ENCODE results near the gene VPS13C. TPM values are rescaled to one million over a fixed set of nuclear protein-coding genes. Genes with fewer than 3 reads are reported as not detected.

VPS13C gene
- polyA plus RNA-seq, 2 of the 4 experiments (the other 2 are of a cell fraction) = 13.2 to 26.5 TPM

GRCh38 chr15:61943992-61944391, 116.3 kb downstream of the VPS13C start:
- Histone ChIP-seq H3K4me1 (no peaks in the 10 kb centered on the region), H3K27ac (no peak overlapping the region)

GRCh38 chr15:61938249-61938648, 122.0 kb downstream of the VPS13C start:
- ChIA-PET CTCF (interaction anchor here (1.6 kb wide), 1 partner anchor 9 kb away, joined by 4 read pairs; no protein-coding TSS in a partner anchor), POLR2A (no interaction called here)
- DNase-seq (ENCODE audit: low read depth in 1 of 2, low spot score in 1 of 2) (no peak), FAIRE-seq (no peak), ATAC-seq (no peak)
- Histone ChIP-seq H3K4me2 (no peak overlapping the region), H3K4me1 (no peaks in the 10 kb centered on the region), H3K27ac (no peak overlapping the region), H3K9me3 (no peaks in the 10 kb centered on the region), H3K4me3 (no peak overlapping the region)
- no peak for TF ChIP-seq HDAC2 (IDR thresholded peaks at IDR 0.05)
- no peak for TF ChIP-seq HEYL (CRISPR knock-in tag; IDR thresholded peaks at IDR 0.05)
- WGBS (ENCODE audit: missing lambda C conversion rate) = 91% methylated on average over 1 of the region's 1 CpG

More at GRCh38 chr15:61943992-61944391, 116.3 kb downstream of the VPS13C start:
- FAIRE-seq (peak; percentile 39), ATAC-seq (no peak), DNase-seq (ENCODE audit: low read depth in 1 of 2, low spot score in 1 of 2) (no peak)
- no peak for TF ChIP-seq POLR2A (IDR thresholded peaks at IDR 0.05; ENCODE audit: low read length)
- no peak for TF ChIP-seq BHLHE40 (IDR thresholded peaks at IDR 0.05; ENCODE audit: low read depth, low read length)
- TF ChIP-seq HMGXB4 (CRISPR knock-in tag; IDR thresholded peaks at IDR 0.05; ENCODE audit: borderline replicate concordance) = no peak
- TF ChIP-seq REST (IDR thresholded peaks at IDR 0.05) = no peak
- no peak for TF ChIP-seq SMC3 (IDR thresholded peaks at IDR 0.05)
- no peak for TF ChIP-seq RAD21 (conservative IDR thresholded peaks at IDR 0.05 in 1 of 2, IDR thresholded peaks at IDR 0.05 in 1 of 2)
- TF ChIP-seq JUNB (IDR thresholded peaks at IDR 0.05) = no peak
- Histone ChIP-seq H3K4me2 (no peak overlapping the region), H3K4me3 (no peak overlapping the region), H3K9me3 (no peaks in the 10 kb centered on the region; the same call in 2 of the 3 replicates)
- ChIA-PET POLR2A (no interaction called here), CTCF (no interaction called here)
- WGBS (ENCODE audit: missing lambda C conversion rate) = 88% methylated on average over 2 of the region's 2 CpGs

DNA sequence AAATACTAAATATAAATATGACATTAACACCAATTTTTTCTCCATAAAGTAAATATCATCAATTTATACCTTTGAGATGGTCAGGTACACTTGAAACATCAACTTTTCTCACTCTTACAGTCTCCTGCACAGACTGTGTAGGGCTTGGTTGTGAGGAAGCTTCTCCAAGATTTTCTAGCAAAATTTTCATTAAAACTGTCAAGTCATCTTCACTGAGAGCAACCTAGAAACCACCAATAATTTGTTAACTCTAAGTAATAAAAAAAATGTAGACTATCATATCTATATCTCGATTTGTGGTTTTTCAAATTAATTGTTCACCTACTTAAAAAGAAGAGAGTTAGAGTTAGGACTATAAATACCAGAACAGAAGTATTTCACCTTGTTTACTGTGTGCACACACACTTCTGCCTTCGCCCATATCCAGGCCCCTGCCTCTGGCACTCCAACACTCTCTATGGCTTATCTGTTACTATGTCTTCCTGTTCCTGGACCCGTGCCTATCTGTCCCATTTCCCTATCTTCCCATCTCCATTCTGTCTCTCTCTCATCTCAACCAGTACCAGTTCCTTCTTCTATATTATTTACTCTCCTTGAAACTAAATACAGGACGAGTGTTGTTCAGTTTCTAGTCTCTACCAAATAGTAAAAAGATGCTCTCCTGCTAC, 123.6 kb downstream of the VPS13C start:
- H3K4me1 ChIP-seq = no peaks in the 10 kb centered on the region
- no peak overlapping the region for H3K27ac ChIP-seq
- FAIRE-seq (no peak), DNase-seq (ENCODE audit: low read depth in 1 of 2, low spot score in 1 of 2) (no peak), ATAC-seq (peak in 1 of 2 experiments; percentile 35; a peak in 1 of 6 replicates)
- ChIA-PET CTCF (interaction anchor here (1.6 kb wide), 1 partner anchor 370 kb away, joined by 4 read pairs; no protein-coding TSS in a partner anchor), POLR2A (no interaction called here)
- no peaks in the 10 kb centered on the region for H3K9me3 ChIP-seq
- 70% methylated on average over 4 of the region's 4 CpGs for WGBS (ENCODE audit: missing lambda C conversion rate)
- H3K4me3 ChIP-seq = no peak overlapping the region
- TF ChIP-seq PHF8 (IDR thresholded peaks at IDR 0.05; ENCODE audit: borderline replicate concordance, low read depth) (no peak), NFE2L2 (conservative IDR thresholded peaks at IDR 0.05; ENCODE audit: low read length) (peak; percentile 61; the same call in 1 of the 2 replicates), MAFK (IDR thresholded peaks at IDR 0.05; ENCODE audit: partially characterized antibody) (peak; percentile 61)
- no peak overlapping the region for H3K4me2 ChIP-seq

DNA sequence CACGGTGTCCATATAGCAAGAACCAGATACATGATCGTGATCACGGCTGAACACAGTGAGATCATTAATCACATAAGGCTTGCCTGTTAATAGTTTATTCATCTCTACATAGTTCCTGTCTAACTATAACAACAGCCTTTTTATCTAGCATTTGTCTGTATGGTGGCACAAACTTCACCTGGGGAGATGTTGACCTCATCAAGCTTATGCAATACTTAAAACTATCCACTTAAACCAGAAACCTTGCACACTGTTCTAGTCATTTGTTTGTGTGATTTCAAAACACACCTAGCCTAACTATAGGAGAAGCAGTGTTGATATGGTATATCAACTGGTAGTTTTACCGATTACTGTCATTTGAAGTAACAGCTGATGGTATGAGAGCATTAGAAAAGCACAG, 124.8 kb downstream of the VPS13C start:
- Histone ChIP-seq H3K9me3 (no peaks in the 10 kb centered on the region), H3K27ac (no peak overlapping the region), H3K4me3 (no peak overlapping the region), H3K4me1 (no peaks in the 10 kb centered on the region), H3K4me2 (no peak overlapping the region)
- POLR2A ChIA-PET = no interaction called here
- no peak for DNase-seq (ENCODE audit: low read depth in 1 of 2, low spot score in 1 of 2)
- FAIRE-seq = peak; percentile 28
- 91% methylated on average over 4 of the region's 4 CpGs for WGBS (ENCODE audit: missing lambda C conversion rate)
- CTCF ChIA-PET = interaction anchor here (1.6 kb wide), 1 partner anchor 371 kb away, joined by 4 read pairs; no protein-coding TSS in a partner anchor
- ATAC-seq = no peak
- no peak for TF ChIP-seq KDM1A (IDR thresholded peaks at IDR 0.05; ENCODE audit: low read depth)
- TF ChIP-seq EHF (CRISPR knock-in tag; IDR thresholded peaks at IDR 0.05) = no peak
- TF ChIP-seq MAX (IDR thresholded peaks at IDR 0.05) = no peak
- TF ChIP-seq CHD4 (IDR thresholded peaks at IDR 0.05; ENCODE audit: borderline replicate concordance) = no peak
- no peak for TF ChIP-seq NPAS2 (CRISPR knock-in tag; IDR thresholded peaks at IDR 0.05; ENCODE audit: borderline replicate concordance)
- no peak for TF ChIP-seq TP53 (CRISPR knock-in tag; IDR thresholded peaks at IDR 0.05)
- TF ChIP-seq ZSCAN20 (CRISPR knock-in tag; IDR thresholded peaks at IDR 0.05) = no peak
- TF ChIP-seq E2F6 (IDR thresholded peaks at IDR 0.05; ENCODE audit: borderline replicate concordance, low read depth) = no peak
- TF ChIP-seq TFCP2L1 (CRISPR knock-in tag; IDR thresholded peaks at IDR 0.05) = no peak

Data from A549 (cell line).